Right cardiac atrium (tissue), 5 donors: Measurements from ENCODE around the gene DIMT1. TPM values are rescaled to one million over a fixed set of nuclear protein-coding genes. Genes with fewer than 3 reads are reported as not detected.

Experiments used
- ATAC-seq, 2 donors: fragments of 200-7000 bp; cut with Tn5 transposase; one replicate each; pipeline versions ENCODE4 v1.8.0 to v1.9.1; 2020; ENCODE audit warnings: moderate library complexity in 2 of 2, mild to moderate bottlenecking in 1 of 2
- DNase-seq, 3 donors: peaks; one replicate each; pipeline ENCODE4 v3.0.0-alpha.2; 2020
- H3K27ac ChIP-seq: one replicate; pipeline ENCODE4 v1.5.1; 2013; ENCODE audit warnings: mild to moderate bottlenecking, low read length, control low read depth, moderate library complexity
- H3K27me3 ChIP-seq: one replicate; pipeline ENCODE4 v1.6.1; 2013; ENCODE audit not compliant: control insufficient read depth, insufficient read depth
- H3K4me1 ChIP-seq: one replicate; pipeline ENCODE4 v1.6.1; 2013; ENCODE audit warnings: low read length; ENCODE audit not compliant: control insufficient read depth, insufficient read depth
- H3K4me3 ChIP-seq: one replicate; pipeline ENCODE4 v1.5.1; 2013; ENCODE audit warnings: low read length, control low read depth
- H3K9me3 ChIP-seq: one replicate; pipeline ENCODE4 v1.6.1; 2013; ENCODE audit warnings: low read length; ENCODE audit not compliant: control insufficient read depth
- WGBS: extraction: QIAGEN DNeasy Blood & Tissue Kit; methylation state at CpG from one replicate; pipeline ENCODE4 v1.1.7; 2013; 5-methylcytosine and 5-hydroxymethylcytosine counted together
- intact Hi-C, 4 donors: fragments of 100-400 bp; cut with DNase I; formaldehyde crosslinking; loops; one replicate each; pipeline versions ENCODE4 v1.11.0 to v1.14.0; 2022 to 2023
- polyA plus RNA-seq: library from polyadenylated mRNA; stranded (reverse); fragments of 200-250 nt; gene quantifications from one replicate; pipeline ENCODE4 v1.2.3, GENCODE V29; 2013
- total RNA-seq, 4 donors: library from RNA; stranded (reverse); fragmentation: NEBNext Ultra II Directional; extraction: Animal tissue kit (Norgen Biotek cat#: 25700); gene quantifications; one replicate each; pipeline ENCODE4 v1.2.1, GENCODE V29; 2021
- donor health status: healthy with polysubstance abuse.
- donor health status: DM: no; HTN: yes; CAD: no.
- donor health status: DM: no; HTN: no; CAD: no.
- donor health status: DM: no; HTN: yes; CAD: no; lungs with severe emphysema.
- donor health status: DM: yes; HTN: yes; CAD: no.

DIMT1 gene
- total and polyA plus RNA-seq, 5 donors: 12.7 to 25.1 (median 19.6) TPM

DNA sequence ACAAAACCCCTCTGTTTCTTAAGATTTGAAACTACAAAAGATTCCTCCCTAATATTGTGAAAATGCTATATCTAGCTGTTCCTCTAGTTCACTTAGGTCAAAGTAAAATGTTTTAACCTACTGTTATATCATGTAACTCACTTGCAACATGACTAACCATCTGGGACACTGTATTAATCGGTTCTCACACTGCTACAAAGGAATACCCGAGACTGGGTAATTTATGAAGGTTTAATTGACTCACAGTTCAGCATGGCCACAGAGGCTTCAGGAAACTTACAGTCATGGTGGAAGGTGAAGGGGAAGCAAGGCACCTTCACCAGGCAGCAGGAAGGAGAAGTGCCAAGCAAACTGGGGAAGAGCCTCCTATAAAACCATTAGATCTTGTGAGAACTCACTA, 34.7 kb downstream of the DIMT1 start:
- intact Hi-C loops: no loop called here
- H3K4me3 ChIP-seq: no peak overlapping the region
- DNase-seq (no peak), ATAC-seq (no peak)
- no peaks in the 10 kb centered on the region for H3K4me1 ChIP-seq
- no peaks in the 10 kb centered on the region for H3K27me3 ChIP-seq
- no peaks in the 10 kb centered on the region for H3K9me3 ChIP-seq
- H3K27ac ChIP-seq: no peak overlapping the region
- WGBS: 96% methylated on average over 2 of the region's 2 CpGs

- ATAC-seq (no peak), DNase-seq (no peak)
- Histone ChIP-seq H3K4me3 (no peak overlapping the region), H3K4me1 (no peaks in the 10 kb centered on the region), H3K27me3 (no peaks in the 10 kb centered on the region), H3K9me3 (no peaks in the 10 kb centered on the region), H3K27ac (no peak overlapping the region)
- WGBS: 97% methylated on average over 3 of the region's 3 CpGs
- intact Hi-C loops: no loop called here
These were observed 41.0 kb downstream of the DIMT1 start for GRCh38 chr5:62362701-62363100.

DNA sequence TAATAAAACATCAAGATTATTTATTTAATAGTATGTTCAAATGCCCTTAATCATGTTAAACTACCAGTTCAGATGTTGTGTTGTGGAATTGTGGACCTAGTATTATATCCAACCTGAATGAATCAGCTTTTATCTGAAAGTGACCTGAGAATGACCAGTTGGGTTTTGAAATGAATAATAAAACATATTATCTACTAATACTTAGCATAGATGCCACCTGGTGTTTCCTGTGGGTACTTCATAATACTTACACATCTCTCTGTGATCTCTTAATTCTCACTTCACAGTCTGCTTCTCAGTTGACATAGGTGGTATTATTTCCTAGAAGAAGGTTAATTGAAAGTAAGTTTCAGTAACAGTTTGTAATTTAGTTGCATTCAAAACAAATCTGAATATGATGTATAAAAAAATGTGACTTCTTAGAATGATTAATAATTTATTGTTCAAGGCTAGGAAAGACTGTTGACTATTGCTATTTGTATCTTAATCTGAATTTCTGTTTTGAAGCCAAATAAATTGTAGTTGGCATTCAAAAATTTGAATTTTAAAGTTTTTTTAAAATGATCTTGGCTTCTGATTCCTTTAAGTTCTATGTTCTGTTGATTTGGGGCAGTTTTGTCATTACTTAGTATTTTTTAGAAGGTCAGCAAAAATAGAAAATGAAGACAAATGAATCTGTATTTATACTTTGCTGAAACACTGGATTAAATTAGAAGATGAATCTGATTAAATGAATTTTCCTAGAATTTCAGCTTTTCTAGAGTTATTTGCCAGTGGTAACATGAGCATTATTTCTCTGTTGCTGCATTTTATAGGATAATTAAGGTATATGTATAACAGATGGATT, 49.5 kb downstream of the DIMT1 start:
- intact Hi-C loops: loop anchor here in 3 of 4 donors (10.0 kb wide), 2 partner anchors 129 to 139 kb away; no protein-coding TSS in a partner anchor
- Histone ChIP-seq H3K27ac (no peak overlapping the region), H3K9me3 (no peaks in the 10 kb centered on the region), H3K27me3 (no peaks in the 10 kb centered on the region), H3K4me3 (no peak overlapping the region), H3K4me1 (no peaks in the 10 kb centered on the region)
- ATAC-seq: peak; percentile 40 to 52
- no peak for DNase-seq

- intact Hi-C loops: no loop called here
- WGBS: 96% methylated on average over 1 of the region's 1 CpG
- H3K4me3 ChIP-seq: no peak overlapping the region
- H3K4me1 ChIP-seq: no peaks in the 10 kb centered on the region
- no peak for DNase-seq
- no peaks in the 10 kb centered on the region for H3K27me3 ChIP-seq
- ATAC-seq: no peak
- no peak overlapping the region for H3K27ac ChIP-seq
- H3K9me3 ChIP-seq: no peaks in the 10 kb centered on the region
These were observed 54.8 kb downstream of the DIMT1 start for GRCh38 chr5:62348723-62349481.

- intact Hi-C loops: no loop called here
- H3K27me3 ChIP-seq: no peaks in the 10 kb centered on the region
- no peak overlapping the region for H3K4me3 ChIP-seq
- DNase-seq (no peak), ATAC-seq (no peak)
- no peaks in the 10 kb centered on the region for H3K9me3 ChIP-seq
- WGBS: 100% methylated on average over 1 of the region's 1 CpG
- no peaks in the 10 kb centered on the region for H3K4me1 ChIP-seq
- no peak overlapping the region for H3K27ac ChIP-seq
These were observed 55.8 kb downstream of the DIMT1 start for GRCh38 chr5:62347928-62348327.

DNA sequence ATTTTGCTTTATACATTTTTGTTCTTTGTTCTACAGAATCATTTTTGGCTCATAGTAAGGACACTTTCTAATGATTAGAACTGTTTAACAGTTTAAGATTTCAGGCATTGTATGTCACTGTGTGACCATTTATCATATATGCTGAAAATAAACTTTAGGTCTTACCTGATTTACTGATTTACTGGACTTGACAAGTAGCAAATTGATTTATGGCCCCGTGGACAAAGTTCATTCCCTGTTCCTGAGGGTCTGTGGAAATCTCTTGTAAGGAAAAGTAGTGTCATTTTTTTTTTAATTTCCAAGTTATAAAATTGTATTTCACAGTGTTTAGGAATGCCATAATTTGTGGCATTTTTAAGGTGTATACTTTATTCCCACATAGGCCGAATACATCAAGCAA, 57.0 kb downstream of the DIMT1 start:
- Histone ChIP-seq H3K4me3 (no peak overlapping the region), H3K4me1 (no peaks in the 10 kb centered on the region), H3K9me3 (no peaks in the 10 kb centered on the region), H3K27me3 (no peaks in the 10 kb centered on the region), H3K27ac (no peak overlapping the region)
- intact Hi-C loops: no loop called here
- WGBS: 95% methylated on average over 2 of the region's 2 CpGs
- no peak for ATAC-seq
- DNase-seq: no peak

DNA sequence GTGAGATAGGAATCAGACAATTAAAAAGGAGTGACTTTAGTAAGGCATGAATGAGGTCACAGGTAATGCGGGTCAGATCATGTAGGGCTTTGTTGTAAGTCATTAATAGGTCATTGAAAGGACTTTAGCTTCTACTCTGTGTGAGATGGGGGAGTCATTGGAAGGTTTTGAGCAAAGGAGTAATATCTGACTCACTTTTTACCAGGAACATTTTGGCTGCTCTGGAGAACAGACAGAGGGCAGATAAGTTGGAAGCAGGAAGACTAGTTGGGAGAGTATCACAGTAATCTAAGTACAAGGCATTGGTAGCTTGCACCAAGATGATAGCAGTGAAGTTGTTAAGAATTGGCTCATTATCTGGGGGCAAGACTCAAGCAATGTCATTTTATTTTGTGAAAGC, 60.3 kb downstream of the DIMT1 start:
- Histone ChIP-seq H3K4me3 (no peak overlapping the region), H3K9me3 (no peaks in the 10 kb centered on the region), H3K4me1 (no peaks in the 10 kb centered on the region), H3K27ac (no peak overlapping the region), H3K27me3 (no peaks in the 10 kb centered on the region)
- 99% methylated on average over 1 of the region's 1 CpG for WGBS
- DNase-seq (no peak), ATAC-seq (no peak)
- intact Hi-C loops: no loop called here

GRCh38 chr5:62342476-62342837, 61.2 kb downstream of the DIMT1 start:
- Histone ChIP-seq H3K9me3 (no peaks in the 10 kb centered on the region), H3K27me3 (no peaks in the 10 kb centered on the region), H3K4me1 (no peaks in the 10 kb centered on the region), H3K27ac (no peak overlapping the region), H3K4me3 (no peak overlapping the region)
- 96% methylated on average over 2 of the region's 2 CpGs for WGBS
- intact Hi-C loops: no loop called here
- DNase-seq (no peak), ATAC-seq (no peak)

- H3K4me1 ChIP-seq: no peaks in the 10 kb centered on the region
- DNase-seq: no peak
- 87% methylated on average over 4 of the region's 4 CpGs for WGBS
- no peak for ATAC-seq
- intact Hi-C loops: no loop called here
- no peaks in the 10 kb centered on the region for H3K27me3 ChIP-seq
- H3K4me3 ChIP-seq: no peak overlapping the region
- no peak overlapping the region for H3K27ac ChIP-seq
- no peaks in the 10 kb centered on the region for H3K9me3 ChIP-seq
These were observed 61.8 kb downstream of the DIMT1 start for GRCh38 chr5:62341783-62342475.

GRCh38 chr5:62340979-62341378, 62.7 kb downstream of the DIMT1 start:
- DNase-seq: no peak
- intact Hi-C loops: no loop called here
- H3K4me3 ChIP-seq: no peak overlapping the region
- no peak for ATAC-seq
- no peaks in the 10 kb centered on the region for H3K27me3 ChIP-seq
- H3K9me3 ChIP-seq: no peaks in the 10 kb centered on the region
- H3K27ac ChIP-seq: no peak overlapping the region
- WGBS: over 99% methylated on average over 2 of the region's 2 CpGs
- H3K4me1 ChIP-seq: no peaks in the 10 kb centered on the region

DNA sequence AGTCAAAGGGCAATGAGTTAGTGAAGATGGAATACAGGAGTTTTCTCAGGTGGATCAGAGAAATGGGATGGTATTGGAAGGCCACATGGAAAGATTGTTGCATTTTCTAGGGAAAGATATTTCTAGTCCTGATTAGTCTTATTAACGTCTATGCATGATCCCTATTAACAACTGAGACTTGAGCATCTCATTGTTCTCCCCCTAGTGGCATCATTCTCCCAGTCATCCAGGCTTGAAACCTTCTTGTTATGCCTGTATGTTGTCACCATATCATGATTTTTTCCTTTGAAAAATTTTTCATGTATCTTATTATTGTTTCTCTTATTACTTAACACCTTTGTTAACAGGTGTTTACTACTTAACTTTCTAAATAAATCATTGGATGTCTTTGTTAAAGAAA, 63.3 kb downstream of the DIMT1 start:
- no peaks in the 10 kb centered on the region for H3K27me3 ChIP-seq
- no peak for ATAC-seq
- no peak overlapping the region for H3K4me3 ChIP-seq
- DNase-seq: no peak
- no peak overlapping the region for H3K27ac ChIP-seq
- 25% methylated on average over 1 of the region's 1 CpG for WGBS
- no peaks in the 10 kb centered on the region for H3K4me1 ChIP-seq
- intact Hi-C loops: no loop called here
- no peaks in the 10 kb centered on the region for H3K9me3 ChIP-seq
